WTC11 (cell line): ENCODE data around the gene ZNF354C. TPM values are rescaled to one million over a fixed set of nuclear protein-coding genes. Genes with fewer than 3 reads are reported as not detected.
A peak's percentile ranks its signal among the peaks of the same experiment; 100 is the strongest.

Experiments used
- AR ChIP-seq: fragments of 250-450 bp; sonication (Bioruptor Pico); IDR thresholded peaks from 2 replicates; pipeline ENCODE4 v1.9.0; 2021; ENCODE audit warnings: mild to moderate bottlenecking
- ARID4B ChIP-seq: sonication (generic); formaldehyde crosslinking; IDR thresholded peaks from 2 replicates; pipeline ENCODE4 v1.8.0; 2023; ENCODE audit warnings: missing genetic modification reagents, mild to moderate bottlenecking, borderline replicate concordance
- ATF1 ChIP-seq: sonication (generic); formaldehyde crosslinking; IDR thresholded peaks from 2 replicates; pipeline ENCODE4 v1.8.1; 2023; ENCODE audit warnings: mild to moderate bottlenecking, moderate library complexity, missing genetic modification reagents
- ATF3 ChIP-seq: sonication (generic); formaldehyde crosslinking; conservative IDR thresholded peaks from 2 replicates; pipeline ENCODE4 v1.8.1; 2022; ENCODE audit warnings: mild to moderate bottlenecking, missing genetic modification reagents
- CTCF ChIP-seq: fragments of 200-600 bp; IDR thresholded peaks from 2 replicates; pipeline ENCODE4 v1.8.0; 2022; ENCODE audit warnings: antibody characterized with exemption
- ELF4 ChIP-seq: sonication (generic); formaldehyde crosslinking; IDR thresholded peaks from 2 replicates; pipeline ENCODE4 v1.8.1; 2022; ENCODE audit warnings: low read depth, mild to moderate bottlenecking, moderate library complexity, missing genetic modification reagents
- FOXJ3 ChIP-seq: sonication (generic); formaldehyde crosslinking; IDR thresholded peaks from 2 replicates; pipeline ENCODE4 v1.9.0; 2021; ENCODE audit warnings: missing genetic modification reagents, mild to moderate bottlenecking, borderline replicate concordance
- FOXP1 ChIP-seq: sonication (generic); formaldehyde crosslinking; IDR thresholded peaks from 2 replicates; pipeline ENCODE4 v1.8.0; 2022; ENCODE audit warnings: missing genetic modification reagents, mild to moderate bottlenecking, moderate library complexity, borderline replicate concordance
- FOXP4 ChIP-seq: sonication (generic); formaldehyde crosslinking; IDR thresholded peaks from 2 replicates; pipeline ENCODE4 v1.8.0; 2022; ENCODE audit warnings: mild to moderate bottlenecking, missing genetic modification reagents
- GTF2I ChIP-seq: fragments of 250-450 bp; sonication (Bioruptor Pico); conservative IDR thresholded peaks from 2 replicates; pipeline ENCODE4 v1.4.0; 2021; ENCODE audit warnings: mild to moderate bottlenecking
- IRF1 ChIP-seq: sonication (generic); formaldehyde crosslinking; IDR thresholded peaks from 2 replicates; pipeline ENCODE4 v1.8.0; 2023; ENCODE audit warnings: missing genetic modification reagents
- IRF2 ChIP-seq: sonication (generic); formaldehyde crosslinking; IDR thresholded peaks from 2 replicates; pipeline ENCODE4 v1.8.0; 2022; ENCODE audit warnings: low read depth, missing genetic modification reagents, borderline replicate concordance
- NR3C1 ChIP-seq: sonication (generic); formaldehyde crosslinking; conservative IDR thresholded peaks from 2 replicates; pipeline ENCODE4 v1.8.1; 2023; ENCODE audit warnings: low read depth, mild to moderate bottlenecking, missing genetic modification reagents
- OVOL2 ChIP-seq: fragments of 250-450 bp; sonication (Bioruptor Pico); IDR thresholded peaks from 2 replicates; pipeline ENCODE4 v1.9.0; 2021; ENCODE audit warnings: mild to moderate bottlenecking, borderline replicate concordance
- PRRX2 ChIP-seq: fragments of 250-450 bp; sonication (Bioruptor Pico); IDR thresholded peaks from 2 replicates; pipeline ENCODE4 v1.8.0; 2021; ENCODE audit warnings: mild to moderate bottlenecking
- RELA ChIP-seq: sonication (generic); formaldehyde crosslinking; IDR thresholded peaks from 2 replicates; pipeline ENCODE4 v1.8.1; 2022; ENCODE audit warnings: missing genetic modification reagents, mild to moderate bottlenecking, borderline replicate concordance
- RORB ChIP-seq: fragments of 250-450 bp; sonication (Bioruptor Pico); IDR thresholded peaks from 2 replicates; pipeline ENCODE4 v1.9.0; 2021; ENCODE audit warnings: mild to moderate bottlenecking
- SOX15 ChIP-seq: fragments of 250-450 bp; sonication (Bioruptor Pico); IDR thresholded peaks from 2 replicates; pipeline ENCODE4 v1.9.0; 2021; ENCODE audit warnings: mild to moderate bottlenecking
- SP1 ChIP-seq: sonication (generic); formaldehyde crosslinking; conservative IDR thresholded peaks from 2 replicates; pipeline ENCODE4 v1.8.1; 2022; ENCODE audit warnings: missing genetic modification reagents
- TEAD4 ChIP-seq: sonication (generic); formaldehyde crosslinking; IDR thresholded peaks from 2 replicates; pipeline ENCODE4 v1.8.0; 2022; ENCODE audit warnings: mild to moderate bottlenecking, missing genetic modification reagents
- USF2 ChIP-seq: sonication (generic); formaldehyde crosslinking; IDR thresholded peaks from 2 replicates; pipeline ENCODE4 v1.8.1; 2023; ENCODE audit warnings: mild to moderate bottlenecking, missing genetic modification reagents, moderate library complexity
- ZNF121 ChIP-seq: sonication (generic); formaldehyde crosslinking; IDR thresholded peaks from 2 replicates; pipeline ENCODE4 v1.8.0; 2023; ENCODE audit warnings: missing genetic modification reagents
- total RNA-seq: library from RNA; stranded (reverse); gene quantifications from 3 replicates; pipeline ENCODE4 v1.2.3, GENCODE V29; 2021

Gene ZNF354C
- total RNA-seq, 1 experiment from 2014 or later = 7.9 TPM

- TF ChIP-seq ARID4B (CRISPR knock-in tag) (peak; percentile 99), PRRX2 (CRISPR knock-in tag) (no peak), RORB (no peak), IRF1 (CRISPR knock-in tag) (peak; percentile 93), CTCF (no peak), AR (CRISPR knock-in tag) (no peak), ZNF121 (CRISPR knock-in tag) (peak; percentile 81; the same call in 1 of the 2 replicates), FOXP4 (peak; percentile 99), OVOL2 (CRISPR knock-in tag) (no peak), NR3C1 (CRISPR knock-in tag) (peak; percentile 73; the same call in 1 of the 2 replicates), SOX15 (no peak), GTF2I (CRISPR knock-in tag) (no peak), USF2 (CRISPR knock-in tag) (peak; percentile 49), FOXP1 (peak; percentile 100), SP1 (CRISPR knock-in tag) (peak; percentile 93), FOXJ3 (peak; percentile 95), TEAD4 (CRISPR knock-in tag) (peak; percentile 94), ATF1 (CRISPR knock-in tag) (peak; percentile 97), RELA (peak; percentile 95), ATF3 (peak; percentile 90), IRF2 (0 out of 2 replicates have a peak, but pooled peaks have one; percentile 68), ELF4 (0 out of 2 replicates have a peak, but pooled peaks have one; percentile 84)
Observed at GRCh38 chr5:179060116-179061008, at the start of gene ZNF354C (continued).
